Measurements from ENCODE around the gene RNF187. TPM values are rescaled to one million over a fixed set of nuclear protein-coding genes. Genes with fewer than 3 reads are reported as not detected.

RNF187 gene
- total and polyA plus RNA-seq, 2 experiments from 2014 or later: 52.4 to 135 TPM

DNA sequence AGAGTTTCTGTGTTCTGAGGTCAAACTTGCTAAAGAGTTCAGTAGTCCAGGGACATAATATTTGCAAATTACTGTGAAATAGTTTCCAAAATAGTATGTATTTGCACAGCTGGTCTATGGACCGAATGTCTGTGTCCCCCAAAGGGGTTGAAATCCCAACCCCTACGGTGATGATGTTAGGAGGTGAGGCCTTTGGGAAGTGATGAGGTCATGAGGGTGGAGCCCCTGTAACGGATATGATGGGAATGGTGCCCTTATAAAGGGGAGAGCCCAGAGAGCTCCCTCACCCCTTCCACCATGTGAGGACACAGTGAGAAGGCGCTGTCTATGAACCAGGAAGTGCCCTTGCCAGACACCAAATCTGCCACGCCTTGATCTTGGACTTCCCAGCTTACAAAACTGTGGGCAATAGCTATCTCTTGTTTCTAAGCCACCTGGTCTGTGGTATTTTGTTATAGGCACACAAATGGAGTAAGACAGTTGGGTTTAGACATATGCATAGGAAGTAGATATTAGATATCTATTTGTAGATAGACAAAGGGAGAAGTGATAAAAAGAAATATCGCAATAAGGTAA is 21.7 kb downstream of the RNF187 start:
- Histone ChIP-seq H3K9me2 (replicated peaks; ENCODE audit: insufficient read depth) (no peaks in the 10 kb centered on the region), H3K27me3 (peaks cover 14% of the 10 kb centered on the region), H3K27ac (no peak overlapping the region), H3K4me3 (no peak overlapping the region), H3K36me3 (replicated peaks; ENCODE audit: insufficient read depth, low read depth) (no peaks in the 10 kb centered on the region), H3K79me2 (no peaks in the 10 kb centered on the region), H3K4me1 (ENCODE audit: insufficient read depth) (no peaks in the 10 kb centered on the region), H3K4me2 (no peak overlapping the region), H2AFZ (no peak overlapping the region), H4K20me1 (ENCODE audit: insufficient read depth, poor library complexity, severe bottlenecking) (no peaks in the 10 kb centered on the region), H3K9me3 (ENCODE audit: low read depth) (no peaks in the 10 kb centered on the region)
- WGBS (ENCODE audit: low lambda C conversion rate, missing lambda C conversion rate): 79% methylated on average over 6 of the region's 6 CpGs
- TF ChIP-seq, protein P1, sequence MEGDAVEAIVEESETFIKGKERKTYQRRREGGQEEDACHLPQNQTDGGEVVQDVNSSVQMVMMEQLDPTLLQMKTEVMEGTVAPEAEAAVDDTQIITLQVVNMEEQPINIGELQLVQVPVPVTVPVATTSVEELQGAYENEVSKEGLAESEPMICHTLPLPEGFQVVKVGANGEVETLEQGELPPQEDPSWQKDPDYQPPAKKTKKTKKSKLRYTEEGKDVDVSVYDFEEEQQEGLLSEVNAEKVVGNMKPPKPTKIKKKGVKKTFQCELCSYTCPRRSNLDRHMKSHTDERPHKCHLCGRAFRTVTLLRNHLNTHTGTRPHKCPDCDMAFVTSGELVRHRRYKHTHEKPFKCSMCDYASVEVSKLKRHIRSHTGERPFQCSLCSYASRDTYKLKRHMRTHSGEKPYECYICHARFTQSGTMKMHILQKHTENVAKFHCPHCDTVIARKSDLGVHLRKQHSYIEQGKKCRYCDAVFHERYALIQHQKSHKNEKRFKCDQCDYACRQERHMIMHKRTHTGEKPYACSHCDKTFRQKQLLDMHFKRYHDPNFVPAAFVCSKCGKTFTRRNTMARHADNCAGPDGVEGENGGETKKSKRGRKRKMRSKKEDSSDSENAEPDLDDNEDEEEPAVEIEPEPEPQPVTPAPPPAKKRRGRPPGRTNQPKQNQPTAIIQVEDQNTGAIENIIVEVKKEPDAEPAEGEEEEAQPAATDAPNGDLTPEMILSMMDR (IDR thresholded peaks at IDR 0.05; ENCODE audit: poor library complexity): no peak
- no peak for TF ChIP-seq EZH2phosphoT487 (IDR thresholded peaks at IDR 0.05; ENCODE audit: low read depth, severe bottlenecking, unreplicated experiment)
- TF ChIP-seq EZH2 (IDR thresholded peaks at IDR 0.05; ENCODE audit: borderline replicate concordance): no peak
- no peak for DNase-seq (ENCODE audit: low spot score)

DNA sequence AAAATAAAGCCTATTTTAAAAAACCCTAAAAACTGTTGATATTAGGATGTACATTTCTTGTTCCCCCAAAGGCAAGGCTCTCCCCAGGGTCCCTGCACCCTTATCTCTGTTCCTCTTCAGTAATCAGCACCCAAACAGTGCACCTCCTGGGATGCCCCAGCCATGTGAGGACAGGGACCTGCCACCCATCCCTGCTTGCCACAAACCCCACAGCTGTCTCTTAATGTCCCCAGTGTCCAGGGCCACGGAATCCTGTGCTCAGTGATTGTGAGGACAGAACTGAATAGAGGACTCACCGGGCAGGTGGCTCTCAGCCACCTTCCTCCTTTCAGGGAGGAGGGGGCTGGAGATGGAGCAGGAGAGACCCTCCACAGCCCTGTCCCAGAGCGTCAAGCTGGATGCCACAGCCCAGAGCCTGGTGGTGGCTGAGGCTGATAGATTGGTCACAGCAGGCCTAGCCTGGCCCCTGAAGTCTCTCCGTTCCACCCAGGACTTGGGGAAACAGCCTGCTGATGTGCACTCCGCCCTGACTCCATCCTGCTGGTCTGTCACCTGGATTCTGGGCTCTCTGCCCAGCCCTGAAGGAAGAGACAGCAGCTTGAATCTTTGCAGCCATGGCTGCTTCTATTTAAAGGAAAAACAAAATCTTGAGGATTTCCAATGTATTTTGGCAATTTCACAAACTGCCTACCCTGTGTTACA is 23.1 kb downstream of the RNF187 start:
- no peak for TF ChIP-seq EZH2phosphoT487 (IDR thresholded peaks at IDR 0.05; ENCODE audit: low read depth, severe bottlenecking, unreplicated experiment)
- TF ChIP-seq EZH2 (IDR thresholded peaks at IDR 0.05; ENCODE audit: borderline replicate concordance): no peak
- TF ChIP-seq, protein P1 (IDR thresholded peaks at IDR 0.05; ENCODE audit: poor library complexity): no peak
- no peaks in the 10 kb centered on the region for H3K79me2 ChIP-seq
- DNase-seq (ENCODE audit: low spot score): no peak
- no peaks in the 10 kb centered on the region for H3K4me1 ChIP-seq (ENCODE audit: insufficient read depth)
- no peak overlapping the region for H3K4me2 ChIP-seq
- 56% methylated on average over 5 of the region's 5 CpGs for WGBS (ENCODE audit: low lambda C conversion rate, missing lambda C conversion rate)
- H3K4me3 ChIP-seq: no peak overlapping the region
- no peak overlapping the region for H3K27ac ChIP-seq
- H3K27me3 ChIP-seq: peaks cover 14% of the 10 kb centered on the region
- no peaks in the 10 kb centered on the region for H3K36me3 ChIP-seq (replicated peaks; ENCODE audit: insufficient read depth, low read depth)
- H3K9me3 ChIP-seq (ENCODE audit: low read depth): no peaks in the 10 kb centered on the region
- H3K9me2 ChIP-seq (replicated peaks; ENCODE audit: insufficient read depth): no peaks in the 10 kb centered on the region
- no peak overlapping the region for H2AFZ ChIP-seq
- no peaks in the 10 kb centered on the region for H4K20me1 ChIP-seq (ENCODE audit: insufficient read depth, poor library complexity, severe bottlenecking)

DNA sequence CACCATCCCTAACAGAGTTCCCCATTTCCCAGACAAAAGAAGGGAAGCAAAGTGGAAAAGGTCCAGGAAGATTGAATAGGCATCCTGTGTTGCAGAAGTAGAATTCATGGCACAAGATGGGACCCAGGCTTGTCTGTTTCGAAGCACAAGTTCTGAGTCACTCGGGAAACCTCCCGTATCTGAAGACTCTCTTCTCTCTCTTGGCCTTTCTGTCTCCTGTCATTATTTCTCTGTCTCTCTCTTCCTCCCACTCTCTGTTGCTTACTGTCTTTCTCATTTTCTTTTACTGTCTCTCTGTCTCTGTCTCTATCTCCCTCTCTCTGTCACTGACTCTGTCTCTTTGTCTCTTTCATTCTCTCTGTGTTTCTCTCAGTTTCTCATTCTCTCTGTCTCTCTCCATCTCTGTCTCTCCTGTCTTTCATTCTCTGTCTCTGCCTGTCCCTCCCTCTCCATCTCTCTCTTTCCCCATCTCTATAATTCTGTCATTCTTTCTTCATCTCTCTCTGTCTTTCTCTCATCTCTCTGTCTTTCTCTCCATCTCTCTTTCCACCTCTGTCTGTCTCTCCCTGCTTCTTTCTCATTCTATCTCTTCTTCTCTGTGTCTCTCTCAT is 23.7 kb downstream of the RNF187 start:
- WGBS (ENCODE audit: low lambda C conversion rate, missing lambda C conversion rate): 74% methylated on average over 3 of the region's 3 CpGs
- no peak for DNase-seq (ENCODE audit: low spot score)
- H3K4me2 ChIP-seq: no peak overlapping the region
- H3K9me2 ChIP-seq (replicated peaks; ENCODE audit: insufficient read depth): no peaks in the 10 kb centered on the region
- no peaks in the 10 kb centered on the region for H3K36me3 ChIP-seq (replicated peaks; ENCODE audit: insufficient read depth, low read depth)
- H4K20me1 ChIP-seq (ENCODE audit: insufficient read depth, poor library complexity, severe bottlenecking): no peaks in the 10 kb centered on the region
- H3K4me3 ChIP-seq: no peak overlapping the region
- H3K27me3 ChIP-seq: peaks cover 18% of the 10 kb centered on the region
- H3K4me1 ChIP-seq (ENCODE audit: insufficient read depth): no peaks in the 10 kb centered on the region
- no peaks in the 10 kb centered on the region for H3K9me3 ChIP-seq (ENCODE audit: low read depth)
- H2AFZ ChIP-seq: no peak overlapping the region
- TF ChIP-seq EZH2 (IDR thresholded peaks at IDR 0.05; ENCODE audit: borderline replicate concordance) (no peak), EZH2phosphoT487 (IDR thresholded peaks at IDR 0.05; ENCODE audit: low read depth, severe bottlenecking, unreplicated experiment) (no peak)
- TF ChIP-seq, protein P1 (IDR thresholded peaks at IDR 0.05; ENCODE audit: poor library complexity): no peak
- no peaks in the 10 kb centered on the region for H3K79me2 ChIP-seq
- no peak overlapping the region for H3K27ac ChIP-seq

All from hepatocyte (in vitro differentiated cells).